Mesenchymal stem cell (in vitro differentiated cells and primary cell): Measurements from ENCODE around the gene KISS1R.
"Not testable (repeated sequence)": the region's sequence is repeated elsewhere in the genome, so short reads cannot be mapped to it uniquely, and the experiment has no call there.

ENCODE experiments used
- DNase-seq: peaks from one replicate; pipeline ENCODE4 v3.0.0-alpha.2; 2013
- H2AFZ ChIP-seq: one replicate; pipeline ENCODE4 v1.6.1; 2013; ENCODE audit warnings: low read depth, mild to moderate bottlenecking, control low read depth, inconsistent platforms, low read length, moderate library complexity
- H2AK5ac ChIP-seq: 2 replicates; pipeline ENCODE4 v1.6.1; 2013; ENCODE audit warnings: low read length, moderate library complexity, mild to moderate bottlenecking, inconsistent platforms; ENCODE audit not compliant: severe bottlenecking
- H2BK120ac ChIP-seq: one replicate; pipeline ENCODE4 v1.6.1; 2013; ENCODE audit warnings: low read depth, mild to moderate bottlenecking, inconsistent platforms, low read length, moderate library complexity
- H2BK12ac ChIP-seq, 2 experiments: one replicate each; pipeline ENCODE4 v1.6.1; 2013; ENCODE audit warnings: inconsistent platforms in 2 of 2, low read length in 2 of 2, mild to moderate bottlenecking in 2 of 2, moderate library complexity in 2 of 2, control low read depth in 1 of 2
- H2BK15ac ChIP-seq: one replicate; pipeline ENCODE4 v1.6.1; 2013; ENCODE audit warnings: mild to moderate bottlenecking, low read depth, inconsistent platforms; ENCODE audit not compliant: poor library complexity, severe bottlenecking
- H2BK5ac ChIP-seq: 2 replicates; pipeline ENCODE4 v1.6.1; 2013; ENCODE audit warnings: low read depth, mild to moderate bottlenecking, low read length, control low read depth, inconsistent platforms; ENCODE audit not compliant: poor library complexity, severe bottlenecking
- H3K14ac ChIP-seq, 2 experiments: one replicate each; pipeline ENCODE4 v1.6.1; 2013; ENCODE audit warnings: inconsistent platforms in 2 of 2, low read length in 2 of 2, control low read depth in 1 of 2, mild to moderate bottlenecking in 1 of 2, moderate library complexity in 1 of 2
- H3K18ac ChIP-seq, 2 experiments: one replicate each; pipeline ENCODE4 v1.6.1; 2013; ENCODE audit warnings: inconsistent platforms in 2 of 2, low read length in 2 of 2, control low read depth in 1 of 2, low read depth in 1 of 2, mild to moderate bottlenecking in 1 of 2
- H3K23ac ChIP-seq, 2 experiments: one replicate each; pipeline ENCODE4 v1.6.1; 2013; ENCODE audit warnings: inconsistent platforms in 2 of 2, low read length in 2 of 2, mild to moderate bottlenecking in 2 of 2, moderate library complexity in 2 of 2, control low read depth in 1 of 2
- H3K27ac ChIP-seq: 2 replicates; pipeline ENCODE4 v1.5.1; 2013; ENCODE audit warnings: mild to moderate bottlenecking, moderate library complexity, low read length, control low read depth, inconsistent platforms; ENCODE audit not compliant: poor library complexity, severe bottlenecking
- H3K27me3 ChIP-seq, 2 experiments: 2 replicates each; pipeline versions ENCODE4 v1.6.1 to v1.7.0; 2013; ENCODE audit warnings: low read length in 2 of 2, mild to moderate bottlenecking in 2 of 2, moderate library complexity in 2 of 2, control low read depth in 1 of 2, inconsistent platforms in 1 of 2; ENCODE audit not compliant: control insufficient read depth in 1 of 2, insufficient read depth in 1 of 2
- H3K36me3 ChIP-seq, 2 experiments: 2 replicates each; pipeline versions ENCODE4 v1.6.1 to v1.7.0; 2013; ENCODE audit warnings: low read length in 2 of 2, control low read depth in 1 of 2, inconsistent platforms in 1 of 2, low read depth in 1 of 2, mild to moderate bottlenecking in 1 of 2; ENCODE audit not compliant: insufficient read depth in 2 of 2, control insufficient read depth in 1 of 2
- H3K4ac ChIP-seq, 2 experiments: one replicate each; pipeline ENCODE4 v1.6.1; 2013; ENCODE audit warnings: inconsistent platforms in 2 of 2, low read length in 2 of 2, mild to moderate bottlenecking in 2 of 2, moderate library complexity in 2 of 2, control low read depth in 1 of 2, low read depth in 1 of 2
- H3K4me1 ChIP-seq: 2 replicates; pipeline ENCODE4 v1.6.1; 2013; ENCODE audit warnings: low read depth, low read length, control low read depth; ENCODE audit not compliant: control insufficient read depth, insufficient read depth
- H3K4me2 ChIP-seq: 2 replicates; pipeline ENCODE4 v1.6.1; 2013; ENCODE audit warnings: low read length, mild to moderate bottlenecking, inconsistent platforms; ENCODE audit not compliant: poor library complexity, severe bottlenecking
- H3K4me3 ChIP-seq, 2 experiments: 2 replicates each; pipeline versions ENCODE4 v1.5.1 to v1.7.0; 2013; ENCODE audit warnings: low read length in 2 of 2, mild to moderate bottlenecking in 2 of 2, control low read depth in 1 of 2, low read depth in 1 of 2; ENCODE audit not compliant: insufficient read depth in 1 of 2
- H3K79me1 ChIP-seq: replicated peaks from 2 replicates; pipeline ENCODE4 v1.6.1; 2013; ENCODE audit warnings: mild to moderate bottlenecking, control low read depth, low read length, inconsistent platforms; ENCODE audit not compliant: poor library complexity, severe bottlenecking
- H3K9ac ChIP-seq: 2 replicates; pipeline ENCODE4 v1.7.0; 2013; ENCODE audit warnings: mild to moderate bottlenecking, low read length, moderate library complexity
- H3K9me3 ChIP-seq: 2 replicates; pipeline ENCODE4 v1.7.0; 2013; ENCODE audit warnings: mild to moderate bottlenecking, low read length; ENCODE audit not compliant: control insufficient read depth
- H4K8ac ChIP-seq: one replicate; pipeline ENCODE4 v1.6.1; 2013; ENCODE audit warnings: inconsistent platforms, mild to moderate bottlenecking, low read length, moderate library complexity
- H4K91ac ChIP-seq: one replicate; pipeline ENCODE4 v1.6.1; 2013; ENCODE audit warnings: mild to moderate bottlenecking, low read length, inconsistent platforms
- WGBS: methylation state at CpG from one replicate; pipeline ENCODE4 v1.1.7; 2013; ENCODE audit warnings: mixed read lengths; 5-methylcytosine and 5-hydroxymethylcytosine counted together

KISS1R gene

GRCh38 chr19:888581-889385 lies 28.4 kb upstream of the KISS1R start:
- no peaks in the 10 kb centered on the region for H3K27me3 ChIP-seq
- no peak overlapping the region for H2BK120ac ChIP-seq
- H2BK5ac ChIP-seq = no peak overlapping the region
- H2BK15ac ChIP-seq = no peak overlapping the region
- H3K14ac ChIP-seq = no peak overlapping the region
- H2AK5ac ChIP-seq = no peak overlapping the region
- H3K9me3 ChIP-seq = no peaks in the 10 kb centered on the region
- 97% methylated on average over 30 of the region's 30 CpGs for WGBS
- no peak overlapping the region for H3K4me3 ChIP-seq
- H3K18ac ChIP-seq = no peak overlapping the region
- no peak overlapping the region for H3K9ac ChIP-seq
- no peak overlapping the region for H3K4me2 ChIP-seq
- peaks cover 48% of the 10 kb centered on the region for H3K79me1 ChIP-seq
- H3K4me1 ChIP-seq = peaks cover 14% of the 10 kb centered on the region
- peaks cover 46 to 67% of the 10 kb centered on the region in 2 experiments for H3K36me3 ChIP-seq
- H4K8ac ChIP-seq = no peak overlapping the region
- DNase-seq = no peak
- H3K23ac ChIP-seq = no peak overlapping the region
- H2BK12ac ChIP-seq = no peak overlapping the region
- no peak overlapping the region for H2AFZ ChIP-seq
- no peak overlapping the region for H4K91ac ChIP-seq
- H3K27ac ChIP-seq = no peak overlapping the region
- H3K4ac ChIP-seq = no peak overlapping the region

DNA sequence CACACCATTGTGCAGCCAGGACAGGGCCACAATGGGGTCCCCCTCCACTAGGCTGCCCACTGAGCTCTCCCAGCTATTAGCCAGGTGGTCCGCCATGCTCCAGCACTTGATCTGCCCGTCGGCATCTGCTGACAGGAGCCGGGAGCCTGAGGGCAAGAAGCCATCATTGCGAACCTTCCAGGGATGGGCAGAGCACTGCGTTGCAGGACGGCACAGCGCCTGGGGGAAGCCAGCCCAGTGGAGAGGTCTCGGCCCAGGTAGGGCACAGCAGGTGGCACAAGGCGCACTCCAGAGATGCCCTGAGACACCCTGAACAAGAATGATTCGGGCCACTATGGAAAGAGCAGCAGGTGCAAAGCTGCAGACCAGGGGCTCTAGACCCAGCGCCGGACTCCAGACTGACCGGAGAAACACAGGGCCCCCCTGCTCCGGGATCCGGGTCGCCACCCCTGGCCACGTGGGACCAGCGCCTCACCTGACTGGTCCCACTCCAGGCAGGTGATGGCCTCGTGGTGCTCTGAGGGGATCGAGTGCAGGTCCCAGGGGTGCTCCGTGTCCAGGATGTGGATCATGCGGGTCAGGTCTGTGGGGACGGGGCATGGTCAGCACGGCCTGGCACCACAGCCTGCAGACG lies 27.4 kb upstream of the KISS1R start:
- Histone ChIP-seq H3K27ac (no peak overlapping the region), H4K91ac (no peak overlapping the region), H3K79me1 (peaks cover 43% of the 10 kb centered on the region), H2AFZ (no peak overlapping the region), H3K18ac (no peak overlapping the region), H3K9me3 (no peaks in the 10 kb centered on the region), H2BK5ac (no peak overlapping the region), H3K4me1 (peaks cover 6% of the 10 kb centered on the region), H3K27me3 (no peaks in the 10 kb centered on the region), H3K9ac (no peak overlapping the region), H3K23ac (no peak overlapping the region), H3K4me2 (no peak overlapping the region), H3K4ac (no peak overlapping the region), H2AK5ac (no peak overlapping the region), H2BK120ac (no peak overlapping the region), H3K14ac (no peak overlapping the region), H2BK12ac (no peak overlapping the region), H4K8ac (no peak overlapping the region), H2BK15ac (no peak overlapping the region), H3K4me3 (no peak overlapping the region), H3K36me3 (peaks cover 44 to 57% of the 10 kb centered on the region in 2 experiments)
- DNase-seq = no peak
- WGBS = 98% methylated on average over 26 of the region's 26 CpGs

GRCh38 chr19:890831-891230 lies 26.3 kb upstream of the KISS1R start:
- Histone ChIP-seq H3K27me3 (no peaks in the 10 kb centered on the region), H3K4me3 (no peak overlapping the region), H4K91ac (no peak overlapping the region), H3K9me3 (no peaks in the 10 kb centered on the region), H2BK12ac (no peak overlapping the region), H3K79me1 (peaks cover 36% of the 10 kb centered on the region), H3K18ac (no peak overlapping the region), H3K4ac (no peak overlapping the region), H3K4me1 (peaks cover 8% of the 10 kb centered on the region), H3K36me3 (peaks cover 37 to 49% of the 10 kb centered on the region in 2 experiments), H2BK15ac (no peak overlapping the region), H3K4me2 (no peak overlapping the region), H4K8ac (no peak overlapping the region), H2AK5ac (no peak overlapping the region), H2AFZ (no peak overlapping the region), H3K27ac (no peak overlapping the region), H2BK120ac (no peak overlapping the region), H2BK5ac (no peak overlapping the region), H3K14ac (no peak overlapping the region), H3K9ac (no peak overlapping the region), H3K23ac (no peak overlapping the region)
- 98% methylated on average over 18 of the region's 18 CpGs for WGBS
- no peak for DNase-seq

GRCh38 chr19:891421-892200 lies 25.5 kb upstream of the KISS1R start:
- H3K36me3 ChIP-seq = peaks cover 32 to 49% of the 10 kb centered on the region in 2 experiments
- not testable (repeated sequence) for H3K27ac ChIP-seq
- WGBS = 95% methylated on average over 34 of the region's 50 CpGs

More at GRCh38 chr19:891421-892200, 25.5 kb upstream of the KISS1R start:
- DNase-seq, H2BK120ac ChIP-seq, H3K4me1 ChIP-seq, H3K9me3 ChIP-seq, H3K14ac ChIP-seq, H2BK12ac ChIP-seq, H3K23ac ChIP-seq, H3K18ac ChIP-seq, H2BK15ac ChIP-seq, H2BK5ac ChIP-seq, H4K91ac ChIP-seq, H3K4ac ChIP-seq, H2AFZ ChIP-seq, H3K27me3 ChIP-seq, H4K8ac ChIP-seq: not testable (repeated sequence)
- Histone ChIP-seq H2AK5ac (peak overlapping the region; percentile 78), H3K9ac (peak overlapping the region; percentile 85), H3K4me3 (peak overlapping the region; percentile 83 to 99), H3K79me1 (peaks cover 28% of the 10 kb centered on the region), H3K4me2 (peak overlapping the region; percentile 55)
